HepG2 (cell line): ENCODE measurements around the gene SRSF10. TPM values are rescaled to one million over a fixed set of nuclear protein-coding genes. Genes with fewer than 3 reads are reported as not detected.

Experiments used
- ASH2L ChIP-seq: fragments of 300-600, 200-600 bp; sonication (generic); IDR thresholded peaks from 2 replicates; pipeline ENCODE4 v1.7.0; 2017; ENCODE audit warnings: low read depth, mild to moderate bottlenecking, moderate library complexity, mixed read lengths, low read length; ENCODE audit not compliant: insufficient read length
- CREB1 ChIP-seq, 2 experiments: fragments of 450-650 bp in 1 of 2; IDR thresholded peaks; 2 replicates each; pipeline ENCODE4 v1.6.1; 2016 to 2017; ENCODE audit warnings: control low read depth in 1 of 2, mild to moderate bottlenecking in 1 of 2, missing compliant biosample characterization in 1 of 2, missing genetic modification characterization in 1 of 2
- ERF ChIP-seq: IDR thresholded peaks from 2 replicates; pipeline ENCODE4 v1.6.1; 2018; ENCODE audit warnings: missing biosample characterization, missing genetic modification reagents
- GPN1 ChIP-seq: sonication (generic); formaldehyde crosslinking; IDR thresholded peaks from 2 replicates; pipeline ENCODE4 v1.5.1; 2020; ENCODE audit warnings: missing genetic modification reagents, borderline replicate concordance
- HOXA5 ChIP-seq: sonication (generic); formaldehyde crosslinking; IDR thresholded peaks from 2 replicates; pipeline ENCODE4 v1.4.0; 2020; ENCODE audit warnings: missing genetic modification reagents
- IKZF1 ChIP-seq: fragments of 450-650 bp; IDR thresholded peaks from 2 replicates; pipeline ENCODE4 v1.7.1; 2016
- JUNB ChIP-seq: sonication (generic); formaldehyde crosslinking; IDR thresholded peaks from 2 replicates; pipeline ENCODE4 v1.8.0; 2022; ENCODE audit warnings: missing genetic modification reagents, mild to moderate bottlenecking, borderline replicate concordance
- KAT7 ChIP-seq: IDR thresholded peaks from 2 replicates; pipeline ENCODE4 v1.6.1; 2018; ENCODE audit warnings: borderline replicate concordance, missing compliant biosample characterization
- MAFK ChIP-seq, 2 experiments: IDR thresholded peaks in 1 of 2; conservative IDR thresholded peaks in 1 of 2; 2 replicates each; pipeline ENCODE4 v1.6.1; 2011; ENCODE audit warnings: improper control_type of control experiment in 2 of 2, low read length in 2 of 2
- MEF2D ChIP-seq: sonication (generic); formaldehyde crosslinking; IDR thresholded peaks from 2 replicates; pipeline ENCODE4 v1.5.1; 2020; ENCODE audit warnings: mild to moderate bottlenecking, missing genetic modification reagents
- NFYC ChIP-seq: IDR thresholded peaks from 2 replicates; pipeline ENCODE4 v1.6.1; 2016; ENCODE audit warnings: missing genetic modification reagents, missing compliant biosample characterization
- NR2F2 ChIP-seq: IDR thresholded peaks from 2 replicates; pipeline ENCODE4 v1.6.1; 2012; ENCODE audit warnings: low read depth, inconsistent platforms, borderline replicate concordance
- PHF8 ChIP-seq: sonication (generic); formaldehyde crosslinking; IDR thresholded peaks from 2 replicates; pipeline ENCODE4 v1.5.0; 2020; ENCODE audit warnings: missing genetic modification reagents
- RBFOX2 ChIP-seq: fragments of 200-400 bp; formaldehyde crosslinking; IDR thresholded peaks from 2 replicates; pipeline ENCODE4 v1.6.1; 2017; ENCODE audit warnings: low read depth, mild to moderate bottlenecking, low read length
- SALL1 ChIP-seq: sonication (generic); formaldehyde crosslinking; IDR thresholded peaks from 2 replicates; pipeline ENCODE4 v1.8.0; 2022; ENCODE audit warnings: mild to moderate bottlenecking, missing genetic modification reagents
- SMARCC2 ChIP-seq: fragments of 450-650 bp; IDR thresholded peaks from 2 replicates; pipeline ENCODE4 v1.6.1; 2017; ENCODE audit warnings: antibody characterized with exemption, mild to moderate bottlenecking
- ZNF101 ChIP-seq: sonication (generic); formaldehyde crosslinking; IDR thresholded peaks from 2 replicates; pipeline ENCODE4 v1.4.0; 2020; ENCODE audit warnings: mild to moderate bottlenecking, low read depth, missing genetic modification reagents, borderline replicate concordance
- ZNF33B ChIP-seq: sonication (generic); formaldehyde crosslinking; IDR thresholded peaks from 2 replicates; pipeline ENCODE4 v1.5.1; 2020; ENCODE audit warnings: mild to moderate bottlenecking, missing genetic modification reagents
- ZNF75D ChIP-seq: sonication (generic); formaldehyde crosslinking; IDR thresholded peaks from 2 replicates; pipeline ENCODE4 v1.8.1; 2023; ENCODE audit warnings: missing genetic modification reagents, mild to moderate bottlenecking, borderline replicate concordance
- polyA plus RNA-seq, 8 experiments: library from polyadenylated mRNA; depleted of rRNA in 3 of 8; stranded (reverse) in 7 of 8; unstranded in 1 of 8; fragments of >200 nt; fragmentation: Illumina TruSeq in 4 of 8; extraction: Trizol in 4 of 8; gene quantifications; 2 replicates each; pipeline versions ENCODE4 v1.2.1 to v1.2.3, GENCODE V29; 2011 to 2016; ENCODE audit warnings: low read depth in 4 of 8, missing spikeins in 1 of 8, mixed read lengths in 1 of 8; ENCODE audit not compliant: insufficient read depth in 1 of 8
- total RNA-seq, 5 experiments: library from RNA; depleted of rRNA; stranded (reverse); fragments of >200 nt; fragmentation: Illumina TruSeq; extraction: Trizol; gene quantifications; 2 replicates each; pipeline ENCODE4 v1.2.3, GENCODE V29; 2016; ENCODE audit warnings: low read depth in 1 of 5
- TF ChIP-seq, protein P1 (sequence below): sonication (generic); formaldehyde crosslinking; IDR thresholded peaks from 2 replicates; pipeline ENCODE4 v1.4.0; 2020; ENCODE audit warnings: mild to moderate bottlenecking, low read depth, missing genetic modification reagents
- TF ChIP-seq, protein P2 (sequence below): IDR thresholded peaks from 2 replicates; pipeline ENCODE4 v1.6.1; 2016; ENCODE audit warnings: missing compliant biosample characterization, missing genetic modification reagents, borderline replicate concordance
- TF ChIP-seq, protein P3 (sequence below): sonication (generic); formaldehyde crosslinking; IDR thresholded peaks from 2 replicates; pipeline ENCODE4 v1.8.1; 2023; ENCODE audit warnings: missing genetic modification reagents, inconsistent platforms, borderline replicate concordance
- TF ChIP-seq, protein P4 (sequence below): IDR thresholded peaks from 2 replicates; pipeline ENCODE4 v1.6.1; 2016
- TF ChIP-seq, protein P5 (sequence below): sonication (generic); formaldehyde crosslinking; IDR thresholded peaks from 2 replicates; pipeline ENCODE4 v1.4.0; 2020; ENCODE audit warnings: missing genetic modification reagents

SRSF10 gene
- total and polyA plus RNA-seq, 2 of the 13 experiments (the other 11 are each of a cell fraction or from before 2014, with no cell fraction given): 126 to 186 TPM

DNA sequence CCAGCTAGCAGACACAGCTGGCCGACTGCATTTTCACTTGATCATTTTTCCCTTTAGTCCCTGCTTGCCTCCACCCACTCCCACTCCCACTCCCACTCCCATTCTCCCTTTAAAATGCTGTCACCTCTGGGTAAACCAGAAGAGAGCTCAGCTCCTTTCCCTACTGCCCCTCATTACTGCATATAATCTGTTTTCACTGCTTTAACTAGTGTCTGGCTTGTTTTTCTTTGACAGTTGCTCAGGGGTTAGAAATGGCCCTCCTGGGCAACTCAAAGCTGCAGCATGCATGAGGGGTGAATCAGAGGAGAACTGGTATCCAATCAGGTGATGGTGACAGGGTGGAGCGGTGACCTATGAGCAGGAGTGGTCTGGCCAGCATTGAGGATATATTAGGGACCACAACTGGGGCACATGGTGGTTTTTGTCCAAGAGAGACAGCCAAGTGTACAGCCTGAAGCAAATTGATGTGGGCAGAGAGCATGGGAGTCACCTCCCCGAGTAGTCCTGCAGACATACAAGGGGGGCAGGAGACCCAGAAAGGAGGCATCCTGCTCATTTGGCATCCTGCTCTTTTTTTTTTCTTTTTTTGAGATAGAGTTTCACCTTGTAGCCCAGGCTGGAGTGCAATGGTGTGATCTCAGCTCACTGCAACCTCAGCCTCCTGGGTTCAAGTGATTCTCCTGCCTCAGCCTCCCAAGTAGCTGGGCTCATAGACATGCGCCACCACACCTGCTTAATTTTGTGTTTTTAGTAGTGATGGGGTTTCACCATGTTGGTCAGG lies 42.6 kb upstream of the SRSF10 start (continued):
- TF ChIP-seq ZNF101: no peak
- TF ChIP-seq, protein P1, sequence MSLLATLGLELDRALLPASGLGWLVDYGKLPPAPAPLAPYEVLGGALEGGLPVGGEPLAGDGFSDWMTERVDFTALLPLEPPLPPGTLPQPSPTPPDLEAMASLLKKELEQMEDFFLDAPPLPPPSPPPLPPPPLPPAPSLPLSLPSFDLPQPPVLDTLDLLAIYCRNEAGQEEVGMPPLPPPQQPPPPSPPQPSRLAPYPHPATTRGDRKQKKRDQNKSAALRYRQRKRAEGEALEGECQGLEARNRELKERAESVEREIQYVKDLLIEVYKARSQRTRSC (CRISPR knock-in tag): 0 out of 2 replicates have a peak, but pooled peaks have one; percentile 63
- TF ChIP-seq SALL1 (CRISPR knock-in tag): peak; percentile 51
- no peak for TF ChIP-seq CREB1 (IDR thresholded peaks at IDR 0.05)
- peak; percentile 80 for TF ChIP-seq CREB1 (CRISPR knock-in tag; IDR thresholded peaks at IDR 0.05)
- no peak for TF ChIP-seq GPN1
- no peak for TF ChIP-seq MEF2D (CRISPR knock-in tag)
- no peak for TF ChIP-seq NR2F2
- no peak for TF ChIP-seq MAFK (conservative IDR thresholded peaks at IDR 0.05 in 1 of 2, IDR thresholded peaks at IDR 0.05 in 1 of 2; ENCODE audit: low read length in 2 of 2)
- TF ChIP-seq ZNF75D (CRISPR knock-in tag): no peak
- TF ChIP-seq, protein P2, sequence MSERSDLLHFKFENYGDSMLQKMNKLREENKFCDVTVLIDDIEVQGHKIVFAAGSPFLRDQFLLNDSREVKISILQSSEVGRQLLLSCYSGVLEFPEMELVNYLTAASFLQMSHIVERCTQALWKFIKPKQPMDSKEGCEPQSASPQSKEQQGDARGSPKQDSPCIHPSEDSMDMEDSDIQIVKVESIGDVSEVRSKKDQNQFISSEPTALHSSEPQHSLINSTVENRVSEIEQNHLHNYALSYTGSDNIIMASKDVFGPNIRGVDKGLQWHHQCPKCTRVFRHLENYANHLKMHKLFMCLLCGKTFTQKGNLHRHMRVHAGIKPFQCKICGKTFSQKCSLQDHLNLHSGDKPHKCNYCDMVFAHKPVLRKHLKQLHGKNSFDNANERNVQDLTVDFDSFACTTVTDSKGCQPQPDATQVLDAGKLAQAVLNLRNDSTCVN (CRISPR knock-in tag): no peak
- no peak for TF ChIP-seq IKZF1
- peak; percentile 68; the same call in 1 of the 2 replicates for TF ChIP-seq JUNB (CRISPR knock-in tag)
- TF ChIP-seq KAT7 (CRISPR knock-in tag): no peak
- no peak for TF ChIP-seq SMARCC2
- TF ChIP-seq PHF8 (CRISPR knock-in tag): no peak
- 0 out of 2 replicates have a peak, but pooled peaks have one; percentile 1 for TF ChIP-seq RBFOX2
- TF ChIP-seq ERF: no peak; the same call in none of the 2 replicates
- TF ChIP-seq, protein P3, sequence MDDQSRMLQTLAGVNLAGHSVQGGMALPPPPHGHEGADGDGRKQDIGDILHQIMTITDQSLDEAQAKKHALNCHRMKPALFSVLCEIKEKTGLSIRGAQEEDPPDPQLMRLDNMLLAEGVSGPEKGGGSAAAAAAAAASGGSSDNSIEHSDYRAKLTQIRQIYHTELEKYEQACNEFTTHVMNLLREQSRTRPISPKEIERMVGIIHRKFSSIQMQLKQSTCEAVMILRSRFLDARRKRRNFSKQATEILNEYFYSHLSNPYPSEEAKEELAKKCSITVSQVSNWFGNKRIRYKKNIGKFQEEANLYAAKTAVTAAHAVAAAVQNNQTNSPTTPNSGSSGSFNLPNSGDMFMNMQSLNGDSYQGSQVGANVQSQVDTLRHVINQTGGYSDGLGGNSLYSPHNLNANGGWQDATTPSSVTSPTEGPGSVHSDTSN (CRISPR knock-in tag): no peak
- TF ChIP-seq, protein P4, sequence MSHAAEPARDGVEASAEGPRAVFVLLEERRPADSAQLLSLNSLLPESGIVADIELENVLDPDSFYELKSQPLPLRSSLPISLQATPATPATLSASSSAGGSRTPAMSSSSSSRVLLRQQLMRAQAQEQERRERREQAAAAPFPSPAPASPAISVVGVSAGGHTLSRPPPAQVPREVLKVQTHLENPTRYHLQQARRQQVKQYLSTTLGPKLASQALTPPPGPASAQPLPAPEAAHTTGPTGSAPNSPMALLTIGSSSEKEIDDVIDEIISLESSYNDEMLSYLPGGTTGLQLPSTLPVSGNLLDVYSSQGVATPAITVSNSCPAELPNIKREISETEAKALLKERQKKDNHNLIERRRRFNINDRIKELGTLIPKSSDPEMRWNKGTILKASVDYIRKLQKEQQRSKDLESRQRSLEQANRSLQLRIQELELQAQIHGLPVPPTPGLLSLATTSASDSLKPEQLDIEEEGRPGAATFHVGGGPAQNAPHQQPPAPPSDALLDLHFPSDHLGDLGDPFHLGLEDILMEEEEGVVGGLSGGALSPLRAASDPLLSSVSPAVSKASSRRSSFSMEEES (CRISPR knock-in tag): no peak
- no peak for TF ChIP-seq HOXA5
- TF ChIP-seq ZNF33B: no peak
- TF ChIP-seq NFYC (CRISPR knock-in tag): peak; percentile 76
- TF ChIP-seq, protein P5, sequence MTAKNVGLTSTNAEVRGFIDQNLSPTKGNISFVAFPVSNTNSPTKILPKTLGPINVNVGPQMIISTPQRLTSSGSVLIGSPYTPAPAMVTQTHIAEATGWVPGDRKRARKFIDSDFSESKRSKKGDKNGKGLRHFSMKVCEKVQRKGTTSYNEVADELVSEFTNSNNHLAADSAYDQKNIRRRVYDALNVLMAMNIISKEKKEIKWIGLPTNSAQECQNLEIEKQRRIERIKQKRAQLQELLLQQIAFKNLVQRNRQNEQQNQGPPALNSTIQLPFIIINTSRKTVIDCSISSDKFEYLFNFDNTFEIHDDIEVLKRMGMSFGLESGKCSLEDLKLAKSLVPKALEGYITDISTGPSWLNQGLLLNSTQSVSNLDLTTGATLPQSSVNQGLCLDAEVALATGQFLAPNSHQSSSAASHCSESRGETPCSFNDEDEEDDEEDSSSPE (CRISPR knock-in tag): no peak; the same call in 1 of the 2 replicates
- no peak for TF ChIP-seq ASH2L
